ENCODE measurements around the gene ASB13. TPM values are rescaled to one million over a fixed set of nuclear protein-coding genes. Genes with fewer than 3 reads are reported as not detected.
"Not testable (repeated sequence)": the region's sequence is repeated elsewhere in the genome, so short reads cannot be mapped to it uniquely, and the experiment has no call there.

ASB13 gene
- polyA plus RNA-seq, 3 donors, result 11.9 to 40.9 (median 13.5) TPM

DNA sequence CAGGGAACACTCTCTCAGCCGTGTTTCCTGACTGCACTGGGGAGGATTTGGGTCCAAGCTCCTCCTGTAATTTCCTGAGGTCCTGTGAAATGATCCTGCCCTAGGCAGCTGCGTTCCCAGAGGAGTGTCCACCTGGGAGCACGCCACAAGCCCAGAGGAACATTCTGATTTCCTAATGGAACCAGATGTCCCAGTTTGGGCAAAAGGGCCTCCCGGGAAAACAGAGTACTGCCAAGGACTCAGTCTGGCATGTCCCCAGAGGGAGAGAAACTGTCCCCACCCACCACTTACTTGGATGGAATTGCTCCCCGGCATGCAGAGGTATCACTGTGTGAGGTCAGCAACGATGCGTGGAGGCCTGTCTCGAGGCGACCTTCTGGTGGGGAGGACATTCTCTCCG is 34.5 kb downstream of the ASB13 start:
- 28 to 78% (median 76%) methylated on average over 10 of the region's 10 CpGs for WGBS, 3 donors
- no peak overlapping the region for H3K27ac ChIP-seq (ENCODE audit: low read depth, low read length)

DNA sequence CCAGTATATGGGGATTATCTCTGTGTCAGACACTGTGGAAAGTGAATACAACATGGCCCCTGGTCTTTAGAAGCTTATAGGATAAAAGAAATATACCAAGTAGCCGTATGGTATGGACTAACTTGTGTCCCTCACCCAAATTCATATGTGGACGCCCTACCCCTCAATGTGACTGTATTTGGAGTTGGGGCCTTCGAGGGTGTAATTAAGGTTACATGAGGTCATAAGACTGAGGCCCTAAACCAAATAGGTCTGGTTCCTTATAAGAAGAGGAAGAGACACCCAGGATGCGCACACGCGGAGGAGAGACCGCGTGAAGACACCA is 36.3 kb downstream of the ASB13 start:
- WGBS, 3 donors, result 92 to 94% (median 94%) methylated on average over 8 of the region's 8 CpGs
- H3K27ac ChIP-seq (ENCODE audit: low read depth, low read length), result no peak overlapping the region

GRCh38 chr10:5629303-5630111 is 36.9 kb downstream of the ASB13 start:
- WGBS, 3 donors, result 7 to 8% (median 8%) methylated on average over 7 of the region's 7 CpGs
- no peak overlapping the region for H3K27ac ChIP-seq (ENCODE audit: low read depth, low read length)

- 29 to 54% (median 30%) methylated on average over 15 of the region's 15 CpGs for WGBS, 3 donors
- no peak overlapping the region for H3K27ac ChIP-seq (ENCODE audit: low read depth, low read length)
Observed at GRCh38 chr10:5628451-5629302, 37.7 kb downstream of the ASB13 start.

DNA sequence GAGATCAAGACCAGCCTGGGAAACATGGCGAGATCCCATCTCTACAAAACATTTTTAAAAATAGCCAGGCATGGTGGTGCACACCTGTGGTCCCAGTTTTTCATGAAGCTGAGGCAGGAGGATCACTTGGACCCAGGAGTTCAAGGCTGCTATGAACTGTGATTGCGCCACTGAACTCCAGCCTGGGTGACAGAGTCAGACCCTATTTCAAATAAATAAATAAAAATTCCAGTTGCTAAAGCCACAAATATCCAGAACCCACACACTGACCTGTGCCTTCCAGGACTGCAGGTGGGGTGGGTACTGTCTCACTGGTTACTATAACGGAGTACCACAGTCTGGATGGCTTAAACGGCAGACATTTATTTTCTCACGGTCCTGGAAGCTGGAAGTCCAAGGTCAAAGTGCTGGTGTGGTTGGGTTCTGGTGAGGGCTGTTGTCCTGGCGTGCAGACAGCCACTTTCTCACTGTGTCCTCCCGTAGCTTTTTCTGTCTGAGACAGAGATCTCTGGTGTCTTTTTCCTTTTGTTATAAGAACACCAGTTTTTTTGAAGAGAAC is 38.8 kb downstream of the ASB13 start:
- H3K27ac ChIP-seq (ENCODE audit: low read depth, low read length), result no peak overlapping the region

DNA sequence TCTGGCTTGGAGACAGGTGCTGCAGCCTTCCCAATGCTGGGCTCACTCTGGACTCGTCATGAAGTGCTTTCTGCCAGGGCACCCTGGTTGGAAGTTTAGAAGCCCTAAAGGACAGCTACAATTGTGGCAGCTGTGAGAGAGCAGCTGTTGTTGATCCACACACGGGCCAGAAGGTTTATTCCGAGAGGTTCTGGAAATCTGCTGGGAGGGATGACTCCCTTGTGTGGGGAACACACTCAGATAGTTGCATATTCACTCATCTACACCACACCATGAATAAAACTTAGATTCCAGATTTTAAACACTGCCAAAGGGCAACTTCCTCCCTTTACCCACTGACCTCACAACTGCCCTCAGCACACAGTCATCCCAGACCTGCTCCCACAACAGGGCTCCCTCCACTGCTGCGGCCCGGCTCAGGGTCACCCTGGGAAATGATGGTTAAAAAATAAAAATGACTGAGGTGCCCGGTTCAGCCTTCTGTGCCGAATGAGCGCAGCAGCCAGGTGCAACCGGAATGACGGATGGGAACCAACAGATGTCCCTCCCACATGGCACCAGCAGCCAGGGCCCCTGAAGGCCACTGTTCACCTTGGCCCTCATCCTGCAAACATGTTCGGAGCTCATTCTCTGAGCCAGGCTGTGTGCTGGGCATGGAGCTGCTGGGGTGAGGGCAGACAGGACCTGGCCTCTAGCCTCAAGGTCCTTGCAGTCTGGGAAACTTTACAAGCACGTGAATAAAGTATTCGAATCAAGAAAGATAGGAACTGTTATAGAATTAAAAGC is 40.2 kb downstream of the ASB13 start:
- 29 to 85% (median 76%) methylated on average over 13 of the region's 13 CpGs for WGBS, 3 donors
- no peak overlapping the region for H3K27ac ChIP-seq (ENCODE audit: low read depth, low read length)

More for the DNA sequence above, 38.8 kb downstream of the ASB13 start:
- WGBS, 3 donors, result 43 to 89% (median 85%) methylated on average over 7 of the region's 7 CpGs

GRCh38 chr10:5624701-5625100 is 41.7 kb downstream of the ASB13 start:
- H3K27ac ChIP-seq (ENCODE audit: low read depth, low read length), result no peak overlapping the region
- 91 to 95% (median 92%) methylated on average over 24 of the region's 24 CpGs for WGBS, 3 donors

DNA sequence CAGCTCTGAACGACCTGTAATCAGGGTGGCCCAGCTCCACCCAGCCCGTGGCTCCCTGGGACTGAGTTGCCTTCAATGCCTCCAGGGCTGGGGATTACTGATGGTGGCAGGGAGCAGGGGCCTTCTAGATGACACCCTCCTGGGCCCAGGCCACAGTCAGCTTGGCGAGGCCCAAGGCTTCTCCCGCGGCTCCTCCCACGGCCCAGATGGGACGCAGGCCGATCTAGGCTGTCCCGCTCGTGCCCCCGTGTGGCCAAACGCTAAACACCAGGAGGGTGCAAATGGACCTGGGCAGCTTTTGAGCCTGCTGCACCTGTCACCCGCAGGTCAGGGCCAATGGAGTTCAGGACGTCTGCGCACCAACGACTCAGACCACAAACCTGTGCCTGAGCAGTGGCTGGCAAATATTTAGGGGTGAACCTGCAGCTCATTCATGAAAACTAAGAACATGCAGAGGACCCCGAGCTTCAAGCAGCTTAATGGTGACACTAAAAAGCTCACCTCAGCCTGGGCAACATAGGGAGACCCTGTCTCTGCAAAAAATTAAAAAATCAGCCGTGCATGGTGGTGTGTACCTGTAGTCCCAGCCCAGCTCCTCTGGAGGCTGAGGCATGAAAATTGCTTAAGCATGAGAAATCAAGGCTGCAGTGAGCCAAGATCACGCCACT is 43.2 kb downstream of the ASB13 start:
- H3K27ac ChIP-seq (ENCODE audit: low read depth, low read length), result no peak overlapping the region
- WGBS, 3 donors, result 15 to 19% (median 17%) methylated on average over 19 of the region's 19 CpGs

DNA sequence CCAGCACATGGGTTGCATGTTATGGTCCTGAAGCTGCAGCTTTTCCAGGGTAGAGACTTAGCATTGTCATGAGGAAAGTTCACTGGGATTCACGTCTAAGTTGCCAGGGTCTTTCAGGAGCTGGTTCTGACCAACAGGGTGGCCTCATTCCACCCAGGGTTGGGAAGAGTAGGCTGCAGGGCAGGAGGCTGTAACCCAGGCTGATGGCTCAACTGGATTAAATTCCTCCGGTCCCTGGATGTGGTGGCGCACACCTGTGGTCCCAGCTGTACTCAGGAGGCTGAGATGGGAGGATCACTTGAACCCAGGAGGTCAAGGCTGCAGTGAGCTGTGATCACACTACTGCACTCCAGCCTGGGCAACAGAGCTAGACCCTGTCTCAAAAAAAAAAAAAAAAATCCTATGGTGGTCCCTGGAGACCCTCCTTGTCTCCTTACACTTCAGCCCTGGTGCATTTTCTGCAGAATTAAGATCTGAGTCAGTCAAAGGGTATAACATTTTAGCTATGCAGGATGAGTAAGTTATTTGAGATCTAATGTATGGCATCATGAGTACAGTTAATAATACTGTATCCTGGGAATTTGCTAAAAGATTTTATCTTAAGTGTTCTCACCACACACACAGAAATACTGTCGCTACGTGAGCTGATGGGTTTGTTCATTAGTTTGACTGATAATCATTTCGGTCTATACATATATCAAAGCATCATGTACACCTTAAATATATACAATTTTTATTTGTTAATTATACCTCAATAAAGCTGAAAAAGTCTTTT is 44.0 kb downstream of the ASB13 start:
- H3K27ac ChIP-seq (ENCODE audit: low read depth, low read length), result no peak overlapping the region

DNA sequence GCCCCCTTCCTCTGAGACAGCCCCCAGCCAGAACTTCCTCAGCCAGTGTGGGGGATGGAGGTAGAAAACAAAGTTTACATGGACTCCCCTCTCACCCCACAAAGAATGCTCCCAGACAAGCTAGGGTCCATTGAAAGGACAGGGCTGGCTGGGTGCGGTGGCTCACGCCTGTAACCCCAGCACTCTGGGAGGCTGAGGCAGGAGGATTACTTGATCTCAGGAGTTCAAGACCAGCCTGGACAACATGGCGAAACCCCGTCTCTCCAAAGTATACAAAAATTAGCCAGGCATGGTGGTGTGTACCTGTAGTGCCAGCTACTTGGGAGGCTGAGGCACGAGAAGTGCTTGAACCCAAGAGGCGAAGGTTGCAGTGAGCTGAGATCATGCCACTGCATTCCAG is 45.0 kb downstream of the ASB13 start:
- WGBS, 3 donors, result 80 to 86% (median 81%) methylated on average over 6 of the region's 6 CpGs

More for the DNA sequence above, 44.0 kb downstream of the ASB13 start:
- whole genome bisulfite sequencing, 3 donors, result 89 to 93% (median 90%) methylated on average over 6 of the region's 6 CpGs

DNA sequence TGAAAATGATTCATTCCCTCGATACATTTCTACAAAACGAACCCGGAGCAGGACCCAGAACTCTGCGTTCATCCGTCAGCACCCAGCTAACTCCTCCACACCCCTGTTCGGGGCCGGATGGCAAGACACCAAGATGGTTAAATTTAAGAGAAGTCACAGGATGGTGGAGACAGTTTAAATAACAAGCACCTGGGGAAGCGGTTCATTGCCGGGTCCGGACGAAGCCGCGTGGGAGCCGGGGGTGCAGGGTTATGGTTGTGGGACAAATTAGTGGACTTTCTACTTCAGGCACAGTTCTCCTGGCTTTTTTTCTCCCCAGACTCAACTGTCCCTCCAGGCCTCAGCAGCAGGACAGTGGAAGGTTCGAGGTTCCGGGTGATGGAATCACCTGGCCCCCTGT is 45.4 kb downstream of the ASB13 start:
- H3K27ac ChIP-seq (ENCODE audit: low read depth, low read length), result no peak overlapping the region
- 81 to 90% (median 85%) methylated on average over 16 of the region's 16 CpGs for WGBS, 3 donors

More for the DNA sequence above, 45.0 kb downstream of the ASB13 start:
- not testable (repeated sequence) for H3K27ac ChIP-seq (ENCODE audit: low read depth, low read length)

DNA sequence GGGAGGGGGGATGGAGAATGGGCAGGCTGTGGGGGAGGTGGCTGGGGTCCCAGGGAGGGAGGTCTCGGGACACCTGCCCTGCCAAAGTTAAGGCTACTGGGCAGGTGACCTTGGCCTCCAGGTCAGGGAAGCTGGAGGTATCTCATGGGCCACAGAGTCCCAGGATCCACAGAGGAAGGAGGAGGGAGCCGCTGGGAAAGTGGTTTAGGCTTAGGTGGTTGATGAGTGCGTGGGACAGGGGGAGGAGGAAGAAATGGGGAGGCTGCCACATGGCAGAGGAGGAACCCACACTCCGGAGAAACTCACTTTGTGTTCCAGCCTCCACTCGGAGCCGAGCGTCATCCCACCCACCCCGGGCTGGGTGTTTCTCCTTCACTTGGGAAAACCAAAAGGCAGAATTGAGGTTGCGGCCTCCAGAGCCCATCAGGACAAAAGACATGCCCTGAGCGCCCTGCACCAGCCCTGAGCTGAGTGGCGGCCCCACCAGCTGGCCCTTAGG is 46.1 kb downstream of the ASB13 start:
- no peak overlapping the region for H3K27ac ChIP-seq (ENCODE audit: low read depth, low read length)
- WGBS, 3 donors, result 87 to 93% (median 90%) methylated on average over 11 of the region's 11 CpGs

- H3K27ac ChIP-seq (ENCODE audit: low read depth, low read length), result no peak overlapping the region
Observed at GRCh38 chr10:5619362-5620211, 46.8 kb downstream of the ASB13 start.

GRCh38 chr10:5618829-5619228 is 47.6 kb downstream of the ASB13 start:
- H3K27ac ChIP-seq (ENCODE audit: low read depth, low read length), result no peak overlapping the region
- 50 to 57% (median 53%) methylated on average over 12 of the region's 12 CpGs for WGBS, 3 donors

More at GRCh38 chr10:5619362-5620211, 46.8 kb downstream of the ASB13 start:
- 65 to 80% (median 74%) methylated on average over 16 of the region's 16 CpGs for WGBS, 3 donors

DNA sequence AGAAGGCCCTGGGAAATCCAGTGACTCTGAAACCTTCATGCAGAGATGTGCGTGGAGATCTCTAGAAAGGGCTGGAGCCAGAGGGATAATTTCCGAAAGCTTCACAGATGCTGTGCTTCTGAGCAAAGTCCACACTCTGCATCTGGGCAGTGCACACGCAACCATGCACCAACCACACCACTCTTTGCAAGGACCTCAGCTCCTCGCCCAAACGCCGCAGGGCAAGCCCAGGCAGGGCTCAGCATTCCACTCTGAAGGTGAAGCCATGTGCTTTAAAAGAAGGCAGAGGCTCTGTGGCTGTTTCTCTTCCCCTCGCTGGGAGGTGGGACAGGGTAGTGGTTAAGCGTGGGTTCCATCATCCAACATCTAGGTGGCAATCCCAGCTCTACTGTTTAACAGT is 48.4 kb downstream of the ASB13 start:
- 81 to 92% (median 84%) methylated on average over 8 of the region's 8 CpGs for WGBS, 3 donors
- H3K27ac ChIP-seq (ENCODE audit: low read depth, low read length), result no peak overlapping the region

GRCh38 chr10:5617521-5617920 is 48.9 kb downstream of the ASB13 start:
- 97 to 99% (median 97%) methylated on average over 11 of the region's 11 CpGs for WGBS, 3 donors
- H3K27ac ChIP-seq (ENCODE audit: low read depth, low read length), result no peak overlapping the region
